Stimulated activated CD4-positive, alpha-beta T cell treated with anti-CD3 and anti-CD28 coated beads, Interleukin-15, amount 100 ng/mL, for 48 hours (primary cell): ENCODE data around the gene LCE2C.
A peak's percentile ranks its signal among the peaks of the same experiment; 100 is the strongest.
"Not testable (repeated sequence)": the region's sequence is repeated elsewhere in the genome, so short reads cannot be mapped to it uniquely, and the experiment has no call there.

ENCODE experiments used
- DNase-seq, 2 donors: peaks; one replicate each; pipeline ENCODE4 v3.0.0-alpha.2; 2020; ENCODE audit warnings: low read depth in 2 of 2

Gene LCE2C, protein sequence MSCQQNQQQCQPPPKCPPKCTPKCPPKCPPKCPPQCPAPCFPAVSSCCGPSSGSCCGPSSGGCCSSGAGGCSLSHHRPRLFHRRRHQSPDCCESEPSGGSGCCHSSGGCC

DNA sequence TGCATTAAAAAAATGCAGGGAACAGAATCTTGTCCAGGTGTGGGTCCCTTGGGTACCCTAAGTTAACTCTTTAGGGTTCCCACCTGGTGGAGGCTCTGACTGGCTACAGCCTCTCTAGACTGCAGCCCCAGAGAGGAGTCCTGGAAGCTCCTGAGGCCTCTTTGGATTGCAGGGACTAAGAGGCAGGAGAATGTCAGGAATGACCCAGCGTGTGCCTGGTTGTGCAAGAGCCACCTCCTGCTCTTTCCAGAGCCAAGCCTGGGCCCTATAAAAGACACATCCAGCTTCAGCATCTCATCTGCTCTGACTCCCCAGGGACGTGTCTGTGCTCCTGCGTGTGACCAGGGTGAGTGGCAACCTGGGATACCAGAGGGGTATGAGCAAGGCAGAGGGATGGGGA lies at the start of gene LCE2C:
Gene LCE2C (plus strand): TSS at position 297 of the 400 bp plus-strand sequence. CDS start 737 bp downstream, outside the sequence.
- DNase-seq, result not testable (repeated sequence)

DNA sequence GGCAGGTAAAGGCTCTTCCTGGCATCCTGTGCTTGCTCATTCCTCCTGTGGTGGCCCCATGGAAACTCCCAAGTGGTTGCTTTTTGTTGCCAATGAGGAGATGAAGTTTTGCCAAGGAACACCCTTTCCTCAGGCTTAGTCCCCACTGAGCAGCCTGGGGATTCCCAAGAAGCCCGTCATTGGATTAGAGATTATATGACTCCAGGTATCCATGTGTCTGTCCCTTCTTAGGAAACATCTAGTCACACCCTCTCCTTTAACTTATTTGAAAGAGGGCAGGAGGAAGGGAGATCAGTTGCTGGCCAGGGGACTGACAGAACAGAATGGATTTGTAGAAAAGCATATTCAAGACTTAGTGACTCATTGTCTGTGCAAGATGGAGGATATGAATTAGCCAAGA lies 48.3 kb upstream of the LCE2C start:
- no peak for DNase-seq

DNA sequence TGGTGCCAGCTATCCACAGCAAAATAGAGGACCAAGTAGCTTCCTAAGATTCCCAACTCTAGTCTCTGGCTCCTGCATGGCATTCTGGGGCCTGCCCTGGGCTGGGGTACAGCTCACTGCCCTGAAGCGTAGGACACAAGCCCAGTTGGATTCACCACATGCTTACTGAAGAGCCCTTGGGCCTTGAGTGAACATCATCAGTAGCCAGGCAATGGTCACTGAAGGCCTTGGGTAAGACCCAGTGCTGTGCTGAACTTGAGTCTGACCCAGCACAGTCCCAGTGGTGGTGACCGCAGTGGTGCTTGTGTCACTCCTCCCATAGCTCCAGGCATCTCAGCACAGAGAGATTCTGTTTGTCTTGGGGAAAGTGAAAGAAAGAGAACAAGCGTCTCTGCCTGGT lies 44.5 kb upstream of the LCE2C start:
- DNase-seq, result no peak

DNA sequence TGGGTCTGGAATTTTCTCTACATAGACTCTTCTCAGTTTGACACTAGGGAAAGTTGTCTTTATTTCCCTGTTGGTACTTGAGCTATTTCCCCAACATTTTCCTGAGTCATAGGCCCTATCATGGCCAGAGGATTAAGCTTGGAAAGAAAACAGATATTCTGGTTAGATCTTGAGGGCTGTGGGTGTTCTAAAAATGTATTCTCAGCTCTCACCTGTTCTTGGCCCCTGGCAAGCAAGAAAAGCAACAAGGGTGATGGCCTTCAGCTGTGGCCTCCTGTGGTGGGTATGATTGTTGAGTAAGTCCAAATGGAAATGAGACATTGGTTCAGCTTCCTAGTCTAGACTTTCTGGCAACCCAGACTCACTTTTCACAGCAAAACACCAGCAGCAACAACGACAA lies 34.7 kb upstream of the LCE2C start:
- DNase-seq, result no peak

DNA sequence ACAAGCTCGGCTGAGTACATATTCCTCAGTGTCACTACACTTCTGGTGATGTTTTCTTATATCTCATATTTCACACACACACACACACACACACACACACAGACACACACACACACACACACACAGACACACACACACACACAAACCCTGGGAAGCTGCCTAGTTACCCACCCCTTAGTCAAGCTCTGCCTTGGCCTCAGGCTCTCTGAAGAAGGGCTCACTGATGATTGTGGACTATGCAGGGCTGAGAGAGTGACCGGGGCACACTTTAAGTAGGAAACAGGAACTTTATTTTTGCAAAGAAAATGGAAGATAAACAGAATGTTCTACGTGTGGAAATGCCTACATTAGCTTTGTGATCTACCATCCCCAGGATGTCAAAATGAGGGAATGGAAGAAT lies 31.1 kb upstream of the LCE2C start:
- DNase-seq, result no peak

DNA sequence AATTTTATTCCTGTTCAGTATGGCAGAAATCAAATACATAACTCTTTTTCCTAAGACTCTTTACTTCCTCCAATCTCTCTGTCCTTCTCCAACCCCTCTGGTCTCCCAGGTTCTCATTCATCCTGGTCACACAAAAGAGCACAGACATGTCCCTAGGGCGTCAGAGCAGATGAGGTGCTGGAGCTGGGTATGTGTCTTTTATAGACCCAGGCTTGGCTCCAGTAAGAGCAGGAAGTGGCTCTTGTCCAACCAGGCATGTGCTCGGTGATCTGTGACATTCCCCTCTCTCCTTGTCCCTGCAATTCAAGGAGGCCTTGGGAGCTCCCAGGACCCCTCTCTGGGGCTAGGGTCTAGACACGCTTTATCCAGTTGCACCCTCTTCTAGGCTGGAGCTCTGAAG lies 29.9 kb upstream of the LCE2C start:
- DNase-seq, result no peak

DNA sequence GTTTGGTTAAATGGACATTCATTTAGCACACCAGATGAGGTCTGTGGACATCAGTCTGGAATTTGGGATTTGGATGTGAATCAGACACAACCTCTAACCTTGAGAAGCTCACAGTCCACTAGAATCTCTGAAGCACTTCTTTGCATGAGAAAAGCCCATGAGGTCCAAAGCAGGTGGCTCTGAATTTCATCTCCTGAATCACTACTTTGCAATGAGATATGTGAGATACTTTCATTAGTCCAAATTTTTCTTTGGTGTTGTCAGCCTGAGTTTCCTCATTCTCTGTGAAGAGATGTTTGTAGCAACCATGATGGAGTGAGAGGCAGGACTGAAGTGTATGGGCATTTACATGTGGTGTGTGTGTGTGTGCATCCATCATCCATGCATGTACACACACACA lies 28.4 kb upstream of the LCE2C start:
- no peak for DNase-seq

DNA sequence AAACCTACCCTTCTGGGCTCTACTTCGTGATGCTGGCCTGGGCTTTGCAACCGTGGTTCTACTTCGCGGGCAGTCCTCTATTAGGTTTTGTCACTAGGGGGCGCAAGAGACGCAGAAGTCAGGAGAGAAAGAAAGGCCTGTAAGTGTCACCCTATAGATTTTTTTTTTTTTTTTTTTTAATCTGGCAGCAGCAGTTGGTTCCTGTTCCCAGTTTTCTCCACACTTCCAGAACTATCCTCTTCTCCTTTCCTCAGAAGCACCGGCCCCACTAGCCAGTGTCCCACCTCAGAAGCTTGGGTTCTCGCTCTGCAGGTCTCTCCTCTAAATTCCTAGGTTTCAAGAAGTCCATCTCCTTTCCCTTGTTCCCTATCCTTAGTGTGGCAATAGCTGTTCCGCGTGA lies 21.0 kb upstream of the LCE2C start:
- DNase-seq, result peak; percentile 21 to 52

DNA sequence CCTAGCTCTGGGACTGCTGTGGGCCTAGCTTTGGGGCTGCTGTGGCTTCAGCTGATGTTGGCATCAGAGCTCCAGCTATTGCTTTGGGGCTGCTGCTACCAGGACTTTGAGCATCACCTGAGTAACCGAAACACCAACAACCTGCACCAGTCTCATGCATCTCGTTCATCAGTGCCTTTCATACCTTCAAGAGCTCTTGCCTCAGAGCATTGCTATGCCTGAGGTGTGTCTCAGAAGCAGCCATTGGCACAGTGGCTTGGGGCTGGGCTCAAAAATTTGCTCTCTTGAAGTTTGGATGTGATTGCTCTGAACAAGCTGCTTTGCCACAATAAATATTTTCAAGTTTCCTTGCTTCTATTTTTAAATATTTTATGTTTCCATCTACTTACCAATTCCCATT lies 18.6 kb upstream of the LCE2C start:
- DNase-seq, result no peak

DNA sequence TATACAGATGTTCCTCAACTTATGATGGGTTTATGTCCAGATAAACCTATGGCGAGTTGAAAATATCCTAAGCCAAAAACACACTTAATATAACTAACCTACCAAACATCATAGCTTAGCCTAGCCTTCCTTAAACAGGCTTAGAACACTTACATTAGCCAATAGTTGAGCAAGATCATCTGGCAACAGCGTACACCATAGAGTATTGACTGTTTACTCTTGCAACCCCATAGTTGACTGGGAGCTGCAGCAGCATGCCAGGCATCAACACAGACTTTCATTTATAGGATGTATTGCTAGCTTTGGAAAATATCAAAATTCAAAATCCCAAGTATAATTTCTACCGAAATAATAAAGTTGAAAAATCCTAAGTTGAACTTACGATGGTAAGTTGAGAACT lies 17.4 kb upstream of the LCE2C start:
- no peak for DNase-seq

DNA sequence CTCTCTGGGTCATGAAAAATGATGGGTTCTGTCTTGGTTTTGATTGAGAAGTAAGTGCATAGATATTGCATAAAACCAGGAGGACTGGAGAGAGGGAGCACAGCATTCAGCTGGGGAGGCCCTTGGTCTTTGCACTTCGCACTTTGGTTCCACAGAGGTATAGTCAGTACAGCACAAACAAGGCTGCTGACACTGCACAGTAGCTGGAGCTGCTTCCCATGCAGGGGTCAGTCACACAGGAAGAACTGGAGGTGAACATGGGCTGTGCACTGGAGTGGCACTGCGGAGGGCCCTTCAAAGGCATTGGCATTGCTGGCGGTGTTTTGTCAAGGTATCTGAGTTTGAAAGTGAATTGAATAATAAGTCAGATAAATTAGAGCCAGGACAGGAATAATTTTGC lies 16.4 kb upstream of the LCE2C start:
- DNase-seq, result no peak

DNA sequence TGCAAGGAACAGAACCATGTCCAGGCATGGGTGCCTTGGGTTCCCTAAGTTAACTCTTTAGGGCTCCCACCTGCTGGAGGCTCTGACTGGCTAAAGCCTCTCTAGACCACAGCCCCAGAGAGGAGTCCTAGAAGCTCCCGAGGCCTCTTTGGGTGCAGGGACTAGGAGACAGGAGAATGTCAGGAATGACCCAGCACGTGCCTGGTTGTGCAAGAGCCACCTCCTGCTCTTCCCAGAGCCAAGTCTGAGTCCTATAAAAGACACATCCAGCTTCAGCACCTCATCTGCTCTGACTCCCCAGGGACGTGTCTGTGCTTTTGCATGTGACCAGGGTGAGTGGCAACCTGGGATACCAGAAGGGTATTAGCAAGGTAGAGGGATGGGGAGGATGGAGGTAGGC lies 12.0 kb upstream of the LCE2C start, which contains the start of gene LCE2D:
Gene LCE2D (plus strand): TSS at position 283 of the 400 bp plus-strand sequence. CDS start 726 bp downstream, outside the sequence.
- no peak for DNase-seq

DNA sequence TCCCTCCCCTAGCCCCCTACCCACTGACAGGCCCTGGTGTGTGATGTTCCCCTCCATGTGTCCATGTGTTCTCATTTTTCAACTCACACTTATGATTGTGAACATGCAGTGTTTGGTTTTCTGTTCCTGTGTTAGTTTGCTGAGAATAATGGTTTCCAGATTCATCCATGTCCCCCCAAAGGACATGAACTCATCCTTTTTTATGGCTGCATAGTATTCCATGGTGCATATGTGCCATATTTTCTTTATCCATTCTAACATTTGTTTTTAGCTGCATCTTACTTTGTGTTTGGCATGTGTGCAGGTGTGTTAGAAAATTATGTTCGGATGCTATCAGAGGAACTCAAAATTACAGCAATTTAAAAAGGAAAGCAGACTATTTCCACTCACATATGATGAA lies 8.9 kb upstream of the LCE2C start:
- DNase-seq, result not testable (repeated sequence)

DNA sequence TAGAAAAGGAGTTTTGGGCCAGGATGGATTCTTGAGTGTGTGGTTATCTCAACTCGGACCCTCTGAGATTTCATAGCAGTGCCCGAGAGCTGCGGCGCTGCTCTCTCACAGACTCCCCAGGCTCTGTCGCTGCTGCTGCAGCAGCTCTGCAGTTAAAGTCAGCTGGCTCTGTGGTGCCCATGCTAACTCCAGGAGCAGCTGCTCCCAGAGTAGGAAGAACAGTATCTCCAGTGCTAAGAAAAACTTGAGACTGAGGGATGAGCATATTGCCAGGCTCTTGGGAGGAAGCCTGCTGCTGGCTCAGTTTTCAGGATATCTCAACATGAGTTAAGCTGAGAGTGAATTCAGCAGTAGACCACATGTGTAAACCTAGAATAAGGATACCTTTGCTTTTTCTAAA lies 7.4 kb upstream of the LCE2C start:
- DNase-seq, result no peak

DNA sequence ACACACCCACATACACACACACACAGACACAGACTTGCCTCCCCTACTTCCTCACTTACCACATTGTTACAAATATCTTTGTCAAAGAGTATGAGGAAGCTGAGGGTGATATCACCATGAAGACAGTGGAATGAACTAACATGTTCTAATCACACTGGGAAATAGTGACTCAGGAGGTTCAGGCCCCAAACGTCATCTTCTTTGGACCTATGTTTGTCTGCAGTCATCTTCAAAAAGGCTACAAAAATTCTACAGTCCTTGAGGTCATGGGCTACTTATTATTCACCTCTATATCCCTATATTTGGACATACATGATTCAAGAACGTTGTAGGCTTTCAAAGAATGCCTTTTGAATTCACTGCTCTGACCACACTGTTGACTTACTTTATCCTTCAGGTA lies 2.1 kb upstream of the LCE2C start:
- no peak for DNase-seq

DNA sequence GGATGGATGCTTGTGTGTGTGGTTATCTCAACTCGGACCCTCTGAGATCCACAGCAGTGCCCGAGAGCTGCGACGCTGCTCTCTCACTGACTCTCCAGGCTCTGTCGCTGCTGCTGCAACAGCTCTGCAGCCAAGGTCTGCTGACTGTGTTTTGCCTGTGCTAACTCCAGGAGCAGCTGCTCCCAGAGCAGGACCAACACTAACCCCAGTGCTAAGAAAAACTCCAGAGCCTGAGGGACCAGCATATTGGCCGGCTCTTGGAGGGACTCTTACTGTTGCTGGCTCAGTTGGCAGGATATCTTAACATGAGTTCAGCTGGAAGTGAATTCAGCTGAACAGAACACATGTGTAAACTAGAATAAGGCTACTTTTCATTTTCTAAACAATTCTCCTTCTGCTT lies 4.4 kb downstream of the LCE2C start:
- no peak for DNase-seq

DNA sequence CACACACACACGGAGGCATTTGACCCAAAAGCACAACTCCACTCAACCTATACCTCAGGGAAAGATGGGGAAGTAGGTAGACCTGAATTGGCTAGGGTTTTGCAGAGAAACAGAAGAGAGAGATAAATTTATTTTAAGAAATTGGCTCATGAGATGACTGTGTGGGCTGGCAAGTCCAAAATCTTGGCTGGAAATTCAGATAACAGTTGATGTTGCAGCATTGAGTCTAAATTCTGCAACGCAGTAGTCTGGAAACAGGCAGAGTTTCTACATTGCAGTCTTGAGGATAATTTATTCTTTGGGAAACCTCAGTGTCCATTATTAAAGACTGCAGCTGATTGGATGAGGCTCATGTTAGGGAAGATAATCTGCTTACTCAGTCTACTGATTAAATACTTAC lies 6.5 kb downstream of the LCE2C start:
- no peak for DNase-seq

DNA sequence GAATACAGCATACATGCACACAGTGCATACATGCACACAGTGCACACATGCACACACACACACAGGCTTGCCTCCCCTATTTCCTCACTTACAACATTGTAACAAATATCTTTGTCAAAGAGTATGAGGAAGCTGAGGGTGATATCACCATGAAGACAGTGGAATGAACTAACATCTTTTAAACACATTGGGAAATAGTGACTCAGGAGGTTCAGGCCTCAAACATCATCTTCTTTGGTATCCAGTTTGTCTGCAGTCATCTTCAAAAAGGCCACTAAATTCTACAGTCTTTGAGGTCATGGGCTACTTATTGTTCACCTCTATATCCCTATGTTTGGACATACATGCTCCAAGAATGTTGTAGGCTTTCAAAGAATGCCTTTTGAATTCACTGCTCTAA lies 8.8 kb downstream of the LCE2C start:
- no peak for DNase-seq

DNA sequence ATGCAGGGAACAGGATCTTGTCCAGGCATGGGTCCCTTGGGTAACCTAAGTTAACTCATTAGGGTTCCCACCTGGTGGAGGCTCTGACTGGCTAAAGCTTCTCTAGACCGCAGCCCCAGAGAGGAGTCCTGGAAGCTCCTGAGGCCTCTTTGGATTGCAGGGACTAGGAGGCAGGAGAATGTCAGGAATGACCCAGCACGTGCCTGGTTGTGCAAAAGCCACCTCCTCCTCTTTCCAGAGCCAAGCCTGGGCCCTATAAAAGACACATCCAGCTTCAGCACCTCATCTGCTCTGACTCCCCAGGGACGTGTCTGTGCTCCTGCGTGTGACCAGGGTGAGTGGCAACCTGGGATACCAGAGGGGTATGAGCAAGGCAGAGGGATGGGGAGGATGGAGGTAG lies 10.7 kb downstream of the LCE2C start, which contains the start of gene LCE2B:
Gene LCE2B (plus strand): TSS at position 301 of the 400 bp plus-strand sequence. CDS start 721 bp downstream, outside the sequence.
- not testable (repeated sequence) for DNase-seq

DNA sequence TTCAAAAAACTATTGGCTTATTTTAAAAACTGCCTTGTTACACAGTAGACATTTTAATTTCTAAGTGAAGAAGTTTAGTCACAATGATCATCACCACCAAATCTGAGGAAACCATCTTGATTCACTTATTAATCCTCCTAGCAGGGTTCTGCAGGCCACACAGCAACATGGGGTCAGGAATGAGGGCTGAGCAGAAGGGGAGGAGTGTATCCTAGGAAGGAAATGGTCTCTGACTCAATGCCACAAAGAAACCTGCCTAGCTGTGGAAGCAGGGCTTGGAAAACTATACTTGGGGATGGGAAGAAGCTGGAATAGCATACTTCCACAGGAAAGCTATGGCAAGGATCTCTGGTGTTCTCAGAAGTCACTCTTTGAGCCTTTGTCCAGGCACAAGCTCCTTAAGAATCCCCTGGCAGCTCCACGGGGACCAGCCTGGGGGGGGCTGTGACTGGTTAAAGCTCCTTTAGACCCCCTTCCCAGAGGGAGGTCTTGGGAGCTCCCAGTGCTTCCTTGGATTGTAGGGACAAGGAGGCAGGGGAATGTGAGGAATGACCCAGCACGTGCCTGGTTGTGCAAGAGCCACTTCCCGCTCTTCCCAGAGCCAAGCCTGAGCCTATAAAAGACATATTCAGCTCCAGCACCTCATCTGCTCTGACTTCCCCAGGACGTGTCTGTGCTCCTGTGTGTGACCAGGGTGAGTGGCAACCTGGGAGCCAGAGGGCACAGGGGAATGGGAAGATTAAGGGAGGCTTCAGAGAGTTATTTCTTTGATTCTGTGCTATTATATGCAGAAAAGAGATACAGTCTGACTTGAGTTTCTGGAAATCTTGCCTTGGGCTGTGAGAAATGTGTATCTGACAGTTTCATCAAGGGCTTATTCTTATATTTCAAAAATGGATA lies 22.9 kb downstream of the LCE2C start, which contains the start of gene LCE2A:
Gene LCE2A (plus strand): TSS at position 645 of the 900 bp plus-strand sequence. CDS start 557 bp downstream, outside the sequence.
- DNase-seq, result no peak

DNA sequence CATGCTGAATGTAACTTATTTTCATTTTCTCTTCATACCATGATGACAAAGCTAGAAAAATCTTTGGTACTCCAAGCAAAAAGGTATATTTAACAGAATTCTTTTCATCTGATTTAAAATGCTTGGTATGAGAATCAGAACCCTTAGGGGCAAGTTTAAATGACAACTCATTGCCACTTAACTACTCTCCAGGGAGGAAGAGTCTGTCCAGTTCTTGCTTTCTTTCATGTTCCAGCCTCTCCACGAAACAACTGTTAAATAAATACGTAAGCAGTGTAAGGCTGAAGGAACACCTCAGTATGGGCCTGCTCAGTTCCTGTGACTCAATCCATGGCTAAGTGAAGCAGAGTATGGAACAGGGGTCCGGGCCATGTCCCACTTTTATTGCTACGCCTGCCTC lies 24.7 kb downstream of the LCE2C start:
- no peak for DNase-seq

DNA sequence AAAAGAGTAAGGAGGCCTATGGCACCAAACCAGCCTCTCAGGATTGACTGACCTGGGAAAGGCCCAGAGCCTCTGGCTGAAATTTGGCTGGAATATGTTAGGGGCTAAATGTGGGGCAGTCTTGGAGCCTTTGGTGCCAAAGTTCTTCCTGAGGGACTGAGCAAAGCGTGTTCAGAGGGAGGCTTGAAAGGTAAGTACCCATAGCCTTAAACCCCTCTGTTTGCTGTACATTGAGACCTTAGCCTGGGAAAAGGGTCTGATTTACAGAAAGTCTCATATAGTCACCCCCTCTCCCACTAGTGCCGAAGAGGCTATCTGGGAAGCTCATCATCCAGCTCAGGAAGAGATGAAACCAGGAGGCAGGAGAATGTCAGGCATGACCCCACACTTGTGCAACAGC lies 32.8 kb downstream of the LCE2C start, which contains the start of gene LCE4A:
Gene LCE4A (plus strand): TSS at position 301 of the 400 bp plus-strand sequence. CDS start 916 bp downstream, outside the sequence.
- no peak for DNase-seq

DNA sequence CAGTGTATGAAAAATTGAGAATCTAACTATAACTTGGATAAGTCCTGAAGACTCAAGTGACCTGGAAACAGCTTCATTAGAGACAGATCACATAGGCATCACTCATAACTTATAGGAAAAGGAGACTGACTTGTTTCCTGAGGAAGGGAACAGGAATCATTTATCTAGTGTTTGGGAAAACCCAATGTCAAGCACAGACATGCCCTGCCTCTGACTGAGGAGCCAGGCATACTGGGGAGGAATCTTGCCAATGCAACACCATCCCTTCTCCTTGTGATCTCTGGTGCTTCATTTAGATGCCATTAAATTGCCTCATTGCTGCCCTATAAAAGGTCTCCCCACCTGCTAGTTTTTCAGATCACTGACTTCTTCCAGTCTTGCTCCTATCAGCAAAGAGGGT lies 43.2 kb downstream of the LCE2C start:
- no peak for DNase-seq
